Stimulated activated naive B cell treated with anti-CD40 and anti-IgM and Interleukin-4, amounts not matched to agents 10 μg/mL and 1 μg/mL and 100 μg/mL, for 72 hours (primary cell): Measurements from ENCODE around the gene GPALPP1.
A peak's percentile ranks its signal among the peaks of the same experiment; 100 is the strongest.
"Not testable (repeated sequence)": the region's sequence is repeated elsewhere in the genome, so short reads cannot be mapped to it uniquely, and the experiment has no call there.

Experiments
- ATAC-seq, 2 donors: fragments of 150-1000 bp; cut with Tn5 transposase; replicated peaks; 2 replicates each; pipeline ENCODE4 v1.10.0; 2021; ENCODE audit warnings: moderate library complexity in 1 of 2
- DNase-seq: peaks from one replicate; pipeline ENCODE4 v3.0.0; 2021
- H3K27ac Mint-ChIP-seq: one replicate; pipeline ENCODE4 v1.8.0; 2022; ENCODE audit warnings: mild to moderate bottlenecking, mixed read lengths
- H3K27me3 Mint-ChIP-seq, 2 donors: one replicate each; pipeline ENCODE4 v1.8.0; 2022; ENCODE audit warnings: mixed read lengths in 2 of 2
- H3K36me3 Mint-ChIP-seq, 2 donors: one replicate each; pipeline ENCODE4 v1.8.0; 2022; ENCODE audit warnings: mixed read lengths in 2 of 2, mild to moderate bottlenecking in 1 of 2
- H3K4me1 Mint-ChIP-seq, 2 donors: one replicate each; pipeline ENCODE4 v1.8.0; 2022; ENCODE audit warnings: mixed read lengths in 2 of 2, mild to moderate bottlenecking in 1 of 2
- H3K4me3 Mint-ChIP-seq, 2 donors: one replicate each; pipeline ENCODE4 v1.8.0; 2022; ENCODE audit warnings: mild to moderate bottlenecking in 2 of 2, mixed read lengths in 2 of 2, moderate library complexity in 1 of 2
- H3K9me3 Mint-ChIP-seq, 2 donors: one replicate each; pipeline ENCODE4 v1.8.0; 2022; ENCODE audit warnings: mixed read lengths in 2 of 2, mild to moderate bottlenecking in 1 of 2

Gene GPALPP1

GRCh38 chr13:44974056-44974793 is 15.1 kb upstream of the GPALPP1 start:
- no peak overlapping the region for H3K27ac Mint-ChIP-seq
- no peak overlapping the region for H3K4me3 Mint-ChIP-seq
- peaks cover 17 to 25% of the 10 kb centered on the region in 2 donors for H3K36me3 Mint-ChIP-seq
- peak; percentile 29 for DNase-seq
- no peaks in the 10 kb centered on the region for H3K9me3 Mint-ChIP-seq
- no peaks in the 10 kb centered on the region for H3K27me3 Mint-ChIP-seq
- H3K4me1 Mint-ChIP-seq: peaks cover 4 to 5% of the 10 kb centered on the region in 2 donors
- ATAC-seq: peak; percentile 83 to 87

GRCh38 chr13:44976196-44976595 is 13.1 kb upstream of the GPALPP1 start:
- no peak for DNase-seq
- no peak overlapping the region for H3K4me3 Mint-ChIP-seq
- H3K4me1 Mint-ChIP-seq: peaks cover 4 to 5% of the 10 kb centered on the region in 2 donors
- H3K27me3 Mint-ChIP-seq: no peaks in the 10 kb centered on the region
- no peak overlapping the region for H3K27ac Mint-ChIP-seq
- H3K9me3 Mint-ChIP-seq: no peaks in the 10 kb centered on the region
- no peak for ATAC-seq
- H3K36me3 Mint-ChIP-seq: peaks cover 17 to 26% of the 10 kb centered on the region in 2 donors

- H3K36me3 Mint-ChIP-seq: peaks cover 15 to 20% of the 10 kb centered on the region in 2 donors
- no peak for DNase-seq
- no peak overlapping the region for H3K4me3 Mint-ChIP-seq
- H3K27ac Mint-ChIP-seq: no peak overlapping the region
- no peaks in the 10 kb centered on the region for H3K27me3 Mint-ChIP-seq
- no peak for ATAC-seq
- H3K4me1 Mint-ChIP-seq: peaks cover 4 to 5% of the 10 kb centered on the region in 2 donors
- no peaks in the 10 kb centered on the region for H3K9me3 Mint-ChIP-seq
Measured at GRCh38 chr13:44976949-44977583, 12.3 kb upstream of the GPALPP1 start.

GRCh38 chr13:44978328-44978727 is 11.0 kb upstream of the GPALPP1 start:
- Mint-ChIP-seq H3K9me3 (no peaks in the 10 kb centered on the region), H3K4me1 (peaks cover 4 to 11% of the 10 kb centered on the region in 2 donors), H3K27me3 (no peaks in the 10 kb centered on the region), H3K4me3 (no peak overlapping the region), H3K36me3 (peaks cover 18 to 24% of the 10 kb centered on the region in 2 donors), H3K27ac (no peak overlapping the region)
- DNase-seq: no peak
- no peak for ATAC-seq

- Mint-ChIP-seq H3K4me1 (peaks cover 26 to 60% of the 10 kb centered on the region in 2 donors), H3K27ac (peak overlapping the region; percentile 98), H3K36me3 (peaks cover 10 to 35% of the 10 kb centered on the region in 2 donors), H3K9me3 (no peaks in the 10 kb centered on the region), H3K27me3 (no peaks in the 10 kb centered on the region), H3K4me3 (peak overlapping the region; percentile 98)
- peak; percentile 11 for ATAC-seq
- DNase-seq: no peak
Measured at GRCh38 chr13:44989941-44990340, 603 bp downstream of the GPALPP1 start.

GRCh38 chr13:45003417-45003816 is 14.1 kb downstream of the GPALPP1 start:
- H3K36me3 Mint-ChIP-seq: peaks cover 12 to 32% of the 10 kb centered on the region in 2 donors
- H3K27ac Mint-ChIP-seq: no peak overlapping the region
- DNase-seq: no peak
- no peaks in the 10 kb centered on the region for H3K27me3 Mint-ChIP-seq
- no peak for ATAC-seq
- H3K4me3 Mint-ChIP-seq: no peak overlapping the region
- no peaks in the 10 kb centered on the region for H3K9me3 Mint-ChIP-seq
- H3K4me1 Mint-ChIP-seq: peaks cover under 1 to 2% of the 10 kb centered on the region in 2 donors

GRCh38 chr13:45004096-45004495 is 14.8 kb downstream of the GPALPP1 start:
- Mint-ChIP-seq H3K27me3 (no peaks in the 10 kb centered on the region), H3K4me1 (no peaks in the 10 kb centered on the region), H3K27ac (no peak overlapping the region), H3K9me3 (no peaks in the 10 kb centered on the region), H3K36me3 (peaks cover 12 to 35% of the 10 kb centered on the region in 2 donors), H3K4me3 (no peak overlapping the region)
- DNase-seq: no peak
- ATAC-seq: no peak

GRCh38 chr13:45007225-45007624 is 17.9 kb downstream of the GPALPP1 start:
- H3K4me1 Mint-ChIP-seq: no peaks in the 10 kb centered on the region
- no peak for ATAC-seq
- H3K27me3 Mint-ChIP-seq: no peaks in the 10 kb centered on the region
- peaks cover 19 to 37% of the 10 kb centered on the region in 2 donors for H3K36me3 Mint-ChIP-seq
- no peak overlapping the region for H3K27ac Mint-ChIP-seq
- no peak for DNase-seq
- H3K9me3 Mint-ChIP-seq: no peaks in the 10 kb centered on the region
- H3K4me3 Mint-ChIP-seq: no peak overlapping the region

- ATAC-seq (no peak), DNase-seq (no peak)
- H3K4me1 Mint-ChIP-seq: no peaks in the 10 kb centered on the region
- no peak overlapping the region for H3K4me3 Mint-ChIP-seq
- no peaks in the 10 kb centered on the region for H3K27me3 Mint-ChIP-seq
- peaks cover 18 to 31% of the 10 kb centered on the region in 2 donors for H3K36me3 Mint-ChIP-seq
- no peak overlapping the region for H3K27ac Mint-ChIP-seq
- H3K9me3 Mint-ChIP-seq: no peaks in the 10 kb centered on the region
Measured at GRCh38 chr13:45007823-45008222, 18.5 kb downstream of the GPALPP1 start.

GRCh38 chr13:45011198-45011597 is 21.9 kb downstream of the GPALPP1 start:
- Mint-ChIP-seq H3K36me3 (peaks cover 29 to 43% of the 10 kb centered on the region in 2 donors), H3K27me3 (no peaks in the 10 kb centered on the region), H3K4me1 (peaks cover 5 to 6% of the 10 kb centered on the region in 2 donors), H3K27ac (no peak overlapping the region), H3K9me3 (no peaks in the 10 kb centered on the region), H3K4me3 (no peak overlapping the region)
- ATAC-seq (no peak), DNase-seq (no peak)

- no peaks in the 10 kb centered on the region for H3K9me3 Mint-ChIP-seq
- no peak overlapping the region for H3K4me3 Mint-ChIP-seq
- peaks cover 25 to 49% of the 10 kb centered on the region in 2 donors for H3K36me3 Mint-ChIP-seq
- peaks cover 5 to 6% of the 10 kb centered on the region in 2 donors for H3K4me1 Mint-ChIP-seq
- no peaks in the 10 kb centered on the region for H3K27me3 Mint-ChIP-seq
- DNase-seq (no peak), ATAC-seq (no peak)
- H3K27ac Mint-ChIP-seq: peak overlapping the region; percentile 63
Measured at GRCh38 chr13:45015300-45015699, 26.0 kb downstream of the GPALPP1 start.

- Mint-ChIP-seq H3K27ac (no peak overlapping the region), H3K4me1 (peaks cover 5 to 6% of the 10 kb centered on the region in 2 donors), H3K27me3 (no peaks in the 10 kb centered on the region), H3K4me3 (no peak overlapping the region), H3K36me3 (peaks cover 24 to 43% of the 10 kb centered on the region in 2 donors), H3K9me3 (no peaks in the 10 kb centered on the region)
- DNase-seq (no peak), ATAC-seq (no peak)
Measured at GRCh38 chr13:45016792-45017425, 27.6 kb downstream of the GPALPP1 start.

- not testable (repeated sequence) for H3K9me3 Mint-ChIP-seq, H3K4me3 Mint-ChIP-seq, H3K4me1 Mint-ChIP-seq, H3K27me3 Mint-ChIP-seq, DNase-seq, H3K27ac Mint-ChIP-seq, ATAC-seq
- H3K36me3 Mint-ChIP-seq: peaks cover 24 to 43% of the 10 kb centered on the region in 2 donors
Measured at GRCh38 chr13:45019981-45020380, 30.6 kb downstream of the GPALPP1 start.

GRCh38 chr13:45021250-45021649 is 31.9 kb downstream of the GPALPP1 start:
- Mint-ChIP-seq H3K27ac (no peak overlapping the region), H3K4me1 (no peaks in the 10 kb centered on the region), H3K4me3 (no peak overlapping the region), H3K9me3 (no peaks in the 10 kb centered on the region), H3K36me3 (peaks cover 20 to 38% of the 10 kb centered on the region in 2 donors), H3K27me3 (no peaks in the 10 kb centered on the region)
- ATAC-seq (no peak), DNase-seq (no peak)
